ENCODE measurements around the gene BYSL.

Gene BYSL

GRCh38 chr6:41920921-41921711 is at the start of gene BYSL, which contains the start of gene MED20:
Gene BYSL (plus strand): TSS chr6:41921499. CDS start chr6:41921563, 64 bp downstream.
Gene MED20 (minus strand): TSS chr6:41921139. CDS start chr6:41921018, 121 bp downstream.
- DNase-seq = peak; percentile 80 to 100 (median 93)

- DNase-seq = no peak
Measured at GRCh38 chr6:41871691-41872090, 49.6 kb upstream of the BYSL start.

- DNase-seq = no peak
Measured at GRCh38 chr6:41872147-41872546, 49.2 kb upstream of the BYSL start.

- no peak for DNase-seq
Measured at GRCh38 chr6:41874741-41875140, 46.6 kb upstream of the BYSL start.

GRCh38 chr6:41877051-41877680 is 44.1 kb upstream of the BYSL start:
- no peak for DNase-seq

GRCh38 chr6:41878246-41878645 is 43.1 kb upstream of the BYSL start:
- DNase-seq = no peak

GRCh38 chr6:41878961-41879405 is 42.3 kb upstream of the BYSL start:
- DNase-seq = no peak

- no peak for DNase-seq
Measured at GRCh38 chr6:41881506-41881905, 39.8 kb upstream of the BYSL start.

- DNase-seq = peak in 1 of 51 donors; percentile 5
Measured at GRCh38 chr6:41884957-41885356, 36.3 kb upstream of the BYSL start.

GRCh38 chr6:41885930-41886329 is 35.4 kb upstream of the BYSL start:
- DNase-seq = no peak

GRCh38 chr6:41887331-41887751 is 34.0 kb upstream of the BYSL start:
- no peak for DNase-seq

- DNase-seq = no peak
Measured at GRCh38 chr6:41892921-41893564, 28.3 kb upstream of the BYSL start.

GRCh38 chr6:41894366-41895299 is 26.7 kb upstream of the BYSL start:
- peak in 12 of 51 donors; percentile 3 to 78 (median 40) for DNase-seq

GRCh38 chr6:41895300-41896233 is 25.7 kb upstream of the BYSL start, which contains the start of gene USP49:
Gene USP49 (minus strand): TSS chr6:41895375. CDS start chr6:41806983, 88,392 bp downstream.
- DNase-seq = peak; percentile 51 to 93 (median 82)

- no peak for DNase-seq
Measured at GRCh38 chr6:41896281-41896680, 25.0 kb upstream of the BYSL start.

- DNase-seq = no peak
Measured at GRCh38 chr6:41900861-41901260, 20.4 kb upstream of the BYSL start.

GRCh38 chr6:41901882-41902519 is 19.3 kb upstream of the BYSL start:
- no peak for DNase-seq

- DNase-seq = no peak
Measured at GRCh38 chr6:41909727-41910126, 11.6 kb upstream of the BYSL start.

- no peak for DNase-seq
Measured at GRCh38 chr6:41914343-41914742, 7.0 kb upstream of the BYSL start.

All from hypothalamus (tissue), 51 donors.